ENCODE measurements around the gene CELA3B. TPM values are rescaled to one million over a fixed set of nuclear protein-coding genes. Genes with fewer than 3 reads are reported as not detected.

CELA3B gene
- total RNA-seq, 4 donors from 2014 or later = not detected

DNA sequence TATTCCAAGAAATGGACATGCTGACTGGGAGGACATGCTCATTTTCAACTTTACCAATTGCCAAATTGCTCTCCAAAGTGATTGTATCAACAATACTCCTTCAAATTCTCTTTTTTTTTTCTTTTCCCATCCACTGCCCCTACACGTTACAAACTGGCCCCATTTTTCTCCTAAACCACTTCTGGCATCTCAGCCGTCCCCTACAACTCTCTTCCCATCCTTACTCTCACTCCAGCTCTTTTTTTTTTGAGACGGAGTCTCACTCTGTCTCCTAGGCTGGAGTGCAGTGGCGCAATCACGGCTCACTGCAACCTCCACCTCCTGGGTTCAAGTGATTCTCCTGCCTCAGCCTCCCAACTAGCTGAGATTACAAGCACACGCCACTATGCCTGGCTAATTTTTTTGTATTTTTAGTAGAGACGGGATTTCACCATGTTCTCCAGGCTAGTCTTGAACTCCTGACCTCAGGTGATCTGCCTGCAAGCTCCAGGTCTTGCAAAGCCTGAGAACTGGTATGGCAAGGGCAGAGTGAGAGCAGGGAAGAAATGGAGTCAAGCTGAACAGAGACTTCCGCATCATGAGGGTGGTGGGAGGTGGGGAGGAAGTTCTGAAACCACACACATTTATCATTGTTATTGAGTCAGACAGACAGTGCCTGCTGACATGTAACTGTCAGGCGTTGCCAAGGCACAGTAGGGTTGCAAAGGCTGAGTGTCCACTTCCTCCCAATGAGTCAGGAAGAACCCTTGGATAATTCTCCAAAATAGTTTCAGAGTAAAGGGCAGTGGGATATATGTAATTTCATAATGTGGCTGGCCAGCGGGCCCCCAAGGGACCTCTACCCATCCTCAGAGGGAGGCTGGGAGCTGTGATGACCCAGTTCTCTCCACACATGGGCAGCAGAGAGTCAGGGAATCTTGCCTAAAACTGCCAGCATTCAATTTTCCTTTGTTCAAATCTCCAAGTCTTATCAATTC, 42.0 kb downstream of the CELA3B start:
- intact Hi-C loops (cut with DNase I; ENCODE audit: low total_unique reads) = no loop called here
- in situ Hi-C loops (cut with MboI; ENCODE audit: low sequenced_read_pairs in 4 of 4) = no loop called here
- no peaks in the 10 kb centered on the region for H3K4me1 ChIP-seq
- DNase-seq (peak; percentile 10 to 34), ATAC-seq (peak in 1 of 2 donors; percentile 33)
- H3K9me3 ChIP-seq = no peaks in the 10 kb centered on the region
- H3K27ac ChIP-seq = no peak overlapping the region
- H3K4me3 ChIP-seq = no peak overlapping the region
- H3K27me3 ChIP-seq = no peaks in the 10 kb centered on the region
- H3K36me3 ChIP-seq = no peaks in the 10 kb centered on the region
- TF ChIP-seq POLR2A (IDR thresholded peaks at IDR 0.05) = no peak
- TF ChIP-seq, protein P1, sequence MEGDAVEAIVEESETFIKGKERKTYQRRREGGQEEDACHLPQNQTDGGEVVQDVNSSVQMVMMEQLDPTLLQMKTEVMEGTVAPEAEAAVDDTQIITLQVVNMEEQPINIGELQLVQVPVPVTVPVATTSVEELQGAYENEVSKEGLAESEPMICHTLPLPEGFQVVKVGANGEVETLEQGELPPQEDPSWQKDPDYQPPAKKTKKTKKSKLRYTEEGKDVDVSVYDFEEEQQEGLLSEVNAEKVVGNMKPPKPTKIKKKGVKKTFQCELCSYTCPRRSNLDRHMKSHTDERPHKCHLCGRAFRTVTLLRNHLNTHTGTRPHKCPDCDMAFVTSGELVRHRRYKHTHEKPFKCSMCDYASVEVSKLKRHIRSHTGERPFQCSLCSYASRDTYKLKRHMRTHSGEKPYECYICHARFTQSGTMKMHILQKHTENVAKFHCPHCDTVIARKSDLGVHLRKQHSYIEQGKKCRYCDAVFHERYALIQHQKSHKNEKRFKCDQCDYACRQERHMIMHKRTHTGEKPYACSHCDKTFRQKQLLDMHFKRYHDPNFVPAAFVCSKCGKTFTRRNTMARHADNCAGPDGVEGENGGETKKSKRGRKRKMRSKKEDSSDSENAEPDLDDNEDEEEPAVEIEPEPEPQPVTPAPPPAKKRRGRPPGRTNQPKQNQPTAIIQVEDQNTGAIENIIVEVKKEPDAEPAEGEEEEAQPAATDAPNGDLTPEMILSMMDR (IDR thresholded peaks at IDR 0.05 in 4 of 5, conservative IDR thresholded peaks at IDR 0.05 in 1 of 5) = no peak

DNA sequence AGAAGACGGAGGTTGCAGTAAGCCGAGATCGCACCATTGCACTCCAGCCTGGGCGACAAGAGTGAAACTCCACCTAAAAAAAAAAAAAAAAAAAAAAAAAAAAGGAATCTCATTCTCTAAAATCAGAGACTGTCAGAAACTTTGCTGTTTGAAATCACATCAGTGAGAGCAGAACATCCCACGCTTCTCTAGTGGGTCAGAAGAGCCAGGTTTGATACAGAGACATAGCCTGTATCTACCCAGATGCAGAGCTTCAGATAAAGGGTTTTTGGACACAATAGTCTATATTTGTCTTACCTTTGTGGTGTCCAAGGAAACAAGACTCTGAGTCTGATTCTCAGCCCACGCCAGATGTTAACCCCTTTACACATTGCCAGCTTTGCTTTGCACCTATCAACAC, 44.2 kb downstream of the CELA3B start:
- no peak for TF ChIP-seq POLR2A (IDR thresholded peaks at IDR 0.05)
- TF ChIP-seq, protein P1 (IDR thresholded peaks at IDR 0.05 in 4 of 5, conservative IDR thresholded peaks at IDR 0.05 in 1 of 5) = no peak
- in situ Hi-C loops (cut with MboI; ENCODE audit: low sequenced_read_pairs in 4 of 4) (no loop called here), intact Hi-C loops (cut with DNase I; ENCODE audit: low total_unique reads) (loop anchor here (10.0 kb wide), 1 partner anchor 676 kb away; no protein-coding TSS in a partner anchor)
- peaks cover 7 to 10% of the 10 kb centered on the region in 2 donors for H3K4me1 ChIP-seq
- H3K4me3 ChIP-seq = no peak overlapping the region
- H3K27ac ChIP-seq = no peak overlapping the region
- H3K27me3 ChIP-seq = no peaks in the 10 kb centered on the region
- no peak for ATAC-seq
- no peaks in the 10 kb centered on the region for H3K9me3 ChIP-seq
- no peaks in the 10 kb centered on the region for H3K36me3 ChIP-seq
- DNase-seq = no peak

DNA sequence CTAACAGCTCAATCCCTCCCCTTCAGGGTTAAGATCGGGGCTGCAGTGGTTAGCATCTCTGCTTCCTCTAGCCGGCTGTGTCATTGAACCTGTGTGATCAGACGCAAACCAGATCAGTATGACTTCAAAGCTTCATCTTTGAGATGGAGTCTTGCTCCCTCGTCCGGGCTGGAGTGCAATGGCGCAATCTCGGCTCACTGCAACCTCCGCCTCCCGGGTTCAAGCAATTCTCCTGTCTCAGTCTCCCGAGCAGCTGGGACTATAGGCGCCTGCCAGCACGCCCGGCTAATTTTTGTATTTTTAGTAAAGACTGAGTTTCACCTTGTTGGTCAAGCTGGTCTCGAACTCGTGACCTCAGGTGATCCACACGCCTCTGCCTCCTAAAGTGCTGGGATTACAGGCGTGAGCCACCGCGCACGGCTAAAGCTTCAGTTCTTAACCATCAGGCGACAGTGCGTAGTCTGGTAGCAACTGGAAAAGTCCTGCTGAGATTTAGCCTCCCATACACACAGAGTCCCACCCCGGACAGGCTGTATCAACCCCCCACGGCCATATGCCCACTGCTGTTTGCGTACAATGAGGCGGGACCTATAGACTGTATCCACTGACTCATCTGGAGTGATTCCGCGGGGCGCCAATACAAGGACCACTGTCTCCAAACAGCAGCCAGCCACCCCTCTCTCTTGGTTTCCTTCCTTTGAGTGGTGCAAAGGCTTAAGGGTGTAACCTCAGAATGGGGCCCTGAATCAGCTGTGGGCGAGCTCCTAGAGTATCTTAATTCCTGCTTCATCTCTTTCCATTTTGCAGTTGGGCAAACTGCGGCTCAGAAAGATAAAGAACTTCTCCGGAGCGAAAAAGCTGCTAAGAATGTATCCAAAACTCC, 47.9 kb downstream of the CELA3B start:
- Histone ChIP-seq H3K27me3 (no peaks in the 10 kb centered on the region), H3K9me3 (no peaks in the 10 kb centered on the region), H3K27ac (peak overlapping the region; percentile 99 to 100 (median 100)), H3K4me1 (peaks cover 11 to 16% of the 10 kb centered on the region in 2 donors), H3K36me3 (no peaks in the 10 kb centered on the region), H3K4me3 (peak overlapping the region; percentile 90 to 99 (median 96))
- no peak for TF ChIP-seq POLR2A (IDR thresholded peaks at IDR 0.05)
- TF ChIP-seq, protein P1 (IDR thresholded peaks at IDR 0.05 in 4 of 5, conservative IDR thresholded peaks at IDR 0.05 in 1 of 5) = no peak
- ATAC-seq = peak; percentile 60 to 66
- intact Hi-C loops (cut with DNase I; ENCODE audit: low total_unique reads) = loop anchor here (1.0 to 10.0 kb wide), 3 partner anchors 29 to 680 kb away; partner anchors contain the start of gene USP48
- DNase-seq = peak; percentile 30 to 52
- in situ Hi-C loops (cut with MboI; ENCODE audit: low sequenced_read_pairs in 4 of 4) = no loop called here

DNA sequence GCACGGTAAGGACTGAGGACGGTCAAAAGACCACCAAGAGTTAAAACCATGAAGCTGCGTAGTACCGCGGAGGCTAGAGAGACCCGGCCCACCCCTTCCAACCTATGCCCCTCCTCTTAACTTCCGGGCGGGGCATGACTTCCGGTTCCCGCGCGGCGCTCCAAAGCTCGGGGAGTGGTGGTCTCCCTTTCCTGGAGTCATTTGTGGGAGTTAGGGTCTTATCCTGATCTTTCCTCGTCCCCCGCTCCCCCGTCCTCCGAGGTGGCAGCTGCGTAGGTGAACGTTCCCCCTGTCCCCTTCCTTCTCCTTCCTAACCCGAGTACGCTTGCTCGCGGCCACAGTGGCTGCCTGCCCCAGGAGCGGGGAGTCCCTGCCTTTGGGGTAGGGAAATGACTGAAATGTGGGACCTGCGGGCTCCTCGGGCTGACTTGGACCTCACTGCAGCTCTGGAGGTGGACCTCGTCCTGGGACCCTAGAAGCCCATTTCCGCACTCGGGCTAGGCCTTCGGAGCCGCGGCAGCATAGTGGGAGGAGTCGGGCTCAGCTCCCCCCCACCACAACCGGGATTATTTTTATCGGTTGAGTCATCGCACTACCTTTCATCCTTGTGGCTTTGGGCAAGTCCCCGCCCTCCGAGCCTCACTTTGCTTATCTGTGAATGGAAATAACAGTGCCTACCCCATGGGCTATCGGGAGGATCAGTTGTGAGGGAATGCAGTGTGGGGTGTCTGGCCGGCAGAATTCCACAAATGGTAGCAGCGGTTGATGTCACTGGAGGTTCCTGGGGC, 48.7 kb downstream of the CELA3B start:
- intact Hi-C loops (cut with DNase I; ENCODE audit: low total_unique reads) = loop anchor here (1.0 to 10.0 kb wide), 3 partner anchors 28 to 681 kb away; partner anchors contain the start of gene USP48
- H3K4me1 ChIP-seq = peaks cover 11 to 16% of the 10 kb centered on the region in 2 donors
- in situ Hi-C loops (cut with MboI; ENCODE audit: low sequenced_read_pairs in 4 of 4) = no loop called here
- H3K4me3 ChIP-seq = peak overlapping the region; percentile 90 to 99 (median 96)
- DNase-seq (peak; percentile 78 to 88), ATAC-seq (peak; percentile 95 to 96)
- TF ChIP-seq POLR2A (IDR thresholded peaks at IDR 0.05) = peak; percentile 83 to 94
- TF ChIP-seq, protein P1 (IDR thresholded peaks at IDR 0.05 in 4 of 5, conservative IDR thresholded peaks at IDR 0.05 in 1 of 5) = no peak
- no peaks in the 10 kb centered on the region for H3K27me3 ChIP-seq
- H3K9me3 ChIP-seq = no peaks in the 10 kb centered on the region
- no peaks in the 10 kb centered on the region for H3K36me3 ChIP-seq
- H3K27ac ChIP-seq = peak overlapping the region; percentile 99 to 100 (median 100)

Measured in gastrocnemius medialis (tissue), 4 donors.